ENCODE measurements around the gene AMZ1.

DNA sequence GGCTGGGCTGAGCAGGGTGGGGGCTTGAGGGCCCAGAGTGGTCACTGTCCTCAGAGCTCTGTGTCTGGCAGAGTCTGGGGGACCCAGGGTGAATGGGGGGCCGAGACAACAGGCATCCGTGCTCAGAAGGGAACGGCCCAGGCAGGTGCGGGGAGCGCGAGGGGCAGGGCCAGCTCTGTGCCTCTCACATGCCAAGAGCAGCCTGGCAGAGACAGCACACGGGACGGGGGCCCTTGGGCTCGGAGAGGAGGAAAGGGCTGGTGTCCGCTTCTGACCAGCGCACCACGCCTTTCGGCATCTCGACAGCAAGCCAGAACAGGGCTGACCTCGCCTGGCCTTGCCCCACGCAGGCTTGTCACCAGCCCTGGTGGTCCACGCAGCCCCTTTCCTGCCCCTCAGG lies 13.4 kb downstream of the AMZ1 start:
- TF ChIP-seq, protein P1, sequence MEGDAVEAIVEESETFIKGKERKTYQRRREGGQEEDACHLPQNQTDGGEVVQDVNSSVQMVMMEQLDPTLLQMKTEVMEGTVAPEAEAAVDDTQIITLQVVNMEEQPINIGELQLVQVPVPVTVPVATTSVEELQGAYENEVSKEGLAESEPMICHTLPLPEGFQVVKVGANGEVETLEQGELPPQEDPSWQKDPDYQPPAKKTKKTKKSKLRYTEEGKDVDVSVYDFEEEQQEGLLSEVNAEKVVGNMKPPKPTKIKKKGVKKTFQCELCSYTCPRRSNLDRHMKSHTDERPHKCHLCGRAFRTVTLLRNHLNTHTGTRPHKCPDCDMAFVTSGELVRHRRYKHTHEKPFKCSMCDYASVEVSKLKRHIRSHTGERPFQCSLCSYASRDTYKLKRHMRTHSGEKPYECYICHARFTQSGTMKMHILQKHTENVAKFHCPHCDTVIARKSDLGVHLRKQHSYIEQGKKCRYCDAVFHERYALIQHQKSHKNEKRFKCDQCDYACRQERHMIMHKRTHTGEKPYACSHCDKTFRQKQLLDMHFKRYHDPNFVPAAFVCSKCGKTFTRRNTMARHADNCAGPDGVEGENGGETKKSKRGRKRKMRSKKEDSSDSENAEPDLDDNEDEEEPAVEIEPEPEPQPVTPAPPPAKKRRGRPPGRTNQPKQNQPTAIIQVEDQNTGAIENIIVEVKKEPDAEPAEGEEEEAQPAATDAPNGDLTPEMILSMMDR (IDR thresholded peaks at IDR 0.05): no peak
- TF ChIP-seq POLR2AphosphoS5 (IDR thresholded peaks at IDR 0.05): no peak
